Spleen (tissue), 11 donors: Measurements from ENCODE around the gene C20orf204. TPM values are rescaled to one million over a fixed set of nuclear protein-coding genes. Genes with fewer than 3 reads are reported as not detected.

ENCODE experiments used
- DNase-seq: peaks from one replicate; pipeline ENCODE4 v3.0.0-alpha.2; 2020
- H3K27ac ChIP-seq, 8 donors: fragments of 200-600 bp; sonication (generic) in 7 of 8; 1 replicate in 4 of 8; 2 replicates in 4 of 8; pipeline versions ENCODE4 v1.5.0 to v1.8.0; 2016 to 2021; ENCODE audit warnings: inconsistent platforms in 4 of 8, mild to moderate bottlenecking in 4 of 8, moderate library complexity in 1 of 8
- H3K27me3 ChIP-seq, 7 donors: fragments of 200-600 bp; sonication (generic) in 6 of 7; replicated peaks in 1 of 7; 1 replicate in 4 of 7; 2 replicates in 3 of 7; pipeline versions ENCODE4 v1.5.0 to v1.8.0; 2016 to 2021; ENCODE audit warnings: inconsistent platforms in 3 of 7, mild to moderate bottlenecking in 1 of 7
- H3K36me3 ChIP-seq, 6 donors: fragments of 200-600 bp; sonication (generic) in 5 of 6; 1 replicate in 4 of 6; 2 replicates in 2 of 6; pipeline versions ENCODE4 v1.5.0 to v1.8.0; 2016 to 2021; ENCODE audit warnings: inconsistent platforms in 2 of 6
- H3K4me1 ChIP-seq, 6 donors: fragments of 200-600 bp; sonication (generic) in 5 of 6; 1 replicate in 3 of 6; 2 replicates in 3 of 6; pipeline versions ENCODE4 v1.5.0 to v1.8.0; 2016 to 2021; ENCODE audit warnings: inconsistent platforms in 3 of 6
- H3K4me3 ChIP-seq, 8 donors: fragments of 200-600 bp; sonication (generic) in 7 of 8; 1 replicate in 4 of 8; 2 replicates in 4 of 8; pipeline versions ENCODE4 v1.5.0 to v1.8.0; 2016 to 2021; ENCODE audit warnings: inconsistent platforms in 4 of 8, mild to moderate bottlenecking in 4 of 8, moderate library complexity in 2 of 8
- H3K9me3 ChIP-seq, 8 donors: fragments of 200-600 bp; sonication (generic) in 7 of 8; 1 replicate in 4 of 8; 2 replicates in 4 of 8; pipeline versions ENCODE4 v1.5.0 to v1.8.0; 2016 to 2021; ENCODE audit warnings: inconsistent platforms in 4 of 8
- POLR2A ChIP-seq, 3 donors: fragments of 450-650 bp; IDR thresholded peaks; one replicate each; pipeline ENCODE4 v1.5.1; 2017; ENCODE audit warnings: antibody characterized with exemption in 3 of 3, mild to moderate bottlenecking in 1 of 3
- POLR2AphosphoS5 ChIP-seq, 3 donors: sonication (generic); formaldehyde crosslinking; IDR thresholded peaks; one replicate each; pipeline ENCODE4 v1.5.1; 2017; ENCODE audit warnings: antibody characterized with exemption in 3 of 3
- WGBS, 5 donors: extraction: QIAGEN DNeasy Blood & Tissue Kit in 3 of 5; methylation state at CpG; one replicate each; pipeline versions ENCODE4 v1.1.5 to v1.1.7; 2013 to 2018; 5-methylcytosine and 5-hydroxymethylcytosine counted together
- intact Hi-C: fragments of 100-400 bp; cut with DNase I; formaldehyde crosslinking; loops from one replicate; pipeline ENCODE4 v1.15.0; 2023; ENCODE audit warnings: low total_unique reads
- polyA plus RNA-seq, 3 donors: library from polyadenylated mRNA; stranded (reverse); fragments of 200-250 nt; gene quantifications; one replicate each; pipeline ENCODE4 v1.2.1, GENCODE V29; 2013
- total RNA-seq, 7 donors: library from RNA; depleted of rRNA in 3 of 7; stranded (reverse); fragments of >200 nt in 3 of 7; fragmentation: NEBNext Ultra II Directional in 4 of 7; extraction: Animal tissue kit (Norgen Biotek cat#: 25700) in 4 of 7; gene quantifications; one replicate each; pipeline versions ENCODE4 v1.1.0 to v1.2.1, GENCODE V29; 2016 to 2021
- TF ChIP-seq, protein P1 (sequence below), 11 experiments: fragments of 200-600 bp in 7 of 11; fragments of 450-650 bp in 4 of 11; sonication (generic) in 4 of 11; IDR thresholded peaks in 8 of 11; conservative IDR thresholded peaks in 3 of 11; 1 replicate in 7 of 11; 2 replicates in 4 of 11; pipeline versions ENCODE4 v1.4.0 to v1.8.0; 2016 to 2021; ENCODE audit warnings: antibody characterized with exemption in 11 of 11, inconsistent platforms in 4 of 11, mild to moderate bottlenecking in 1 of 11
- donor health status: healthy with polysubstance abuse.
- donor health status: DM: no; HTN: no; CAD: no; lungs with moderate emphysema.
- donor health status: DM: no; HTN: no; CAD: no.
- donor health status: Bipolar disorder and iron deficiency.
- donor health status: healthy.
- donor health status: DM: no; HTN: no; CAD: no.
- donor health status: DM: yes; HTN: yes; CAD: no.

The C20orf204 gene
- total and polyA plus RNA-seq, 10 donors = 0.85 to 3.9 (median 1.9) TPM

DNA sequence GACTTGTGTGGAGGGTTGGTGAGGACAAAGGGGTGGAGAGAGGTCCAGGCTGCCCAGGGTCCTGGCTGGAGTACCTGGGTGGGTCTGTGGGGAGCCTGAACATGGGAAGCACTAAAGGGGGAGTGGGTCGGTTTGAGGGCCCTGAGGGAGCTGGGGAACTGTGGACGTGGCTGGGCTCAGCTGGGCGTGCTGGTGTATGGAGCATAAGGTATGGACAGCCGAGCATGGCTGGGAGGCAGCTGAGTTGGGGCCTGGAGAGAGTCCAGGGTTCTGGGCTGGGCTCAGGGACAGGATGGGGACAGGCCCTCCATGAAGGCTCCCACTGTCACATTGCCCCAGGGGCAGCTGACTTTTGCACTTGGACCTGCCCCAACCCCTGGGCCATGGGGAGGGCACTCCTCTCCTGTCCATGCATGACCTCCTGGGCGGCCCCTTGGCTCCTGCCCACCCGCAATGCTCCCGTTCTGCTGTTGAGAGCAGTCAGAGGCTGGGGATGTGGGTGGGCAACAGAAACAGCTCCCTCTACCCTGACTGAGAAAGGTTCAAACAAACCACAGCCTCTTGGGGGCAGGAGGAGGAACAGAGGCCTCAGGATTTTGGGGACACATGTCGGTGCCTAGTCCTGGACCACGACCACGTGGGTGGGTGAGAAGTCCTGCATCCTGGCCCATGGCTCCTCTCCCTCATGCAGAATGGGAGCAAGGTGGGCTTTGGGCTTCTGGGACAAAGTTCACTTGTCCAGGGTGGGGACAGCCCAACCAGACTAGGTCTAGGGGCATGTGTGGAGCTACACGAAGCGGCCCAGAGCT lies 4.5 kb downstream of the C20orf204 start:
- intact Hi-C loops = no loop called here
- Histone ChIP-seq H3K4me1 (peaks cover 29 to 94% (median 69%) of the 10 kb centered on the region in 6 donors), H3K36me3 (peaks cover 0 to 3% (median 0%) of the 10 kb centered on the region in 6 donors), H3K27me3 (peaks cover 0 to 66% (median 10%) of the 10 kb centered on the region in 7 donors), H3K9me3 (no peaks in the 10 kb centered on the region), H3K4me3 (no peak overlapping the region), H3K27ac (peak overlapping the region in 7 of 8 donors; percentile 3 to 90 (median 86))
- TF ChIP-seq, protein P1, sequence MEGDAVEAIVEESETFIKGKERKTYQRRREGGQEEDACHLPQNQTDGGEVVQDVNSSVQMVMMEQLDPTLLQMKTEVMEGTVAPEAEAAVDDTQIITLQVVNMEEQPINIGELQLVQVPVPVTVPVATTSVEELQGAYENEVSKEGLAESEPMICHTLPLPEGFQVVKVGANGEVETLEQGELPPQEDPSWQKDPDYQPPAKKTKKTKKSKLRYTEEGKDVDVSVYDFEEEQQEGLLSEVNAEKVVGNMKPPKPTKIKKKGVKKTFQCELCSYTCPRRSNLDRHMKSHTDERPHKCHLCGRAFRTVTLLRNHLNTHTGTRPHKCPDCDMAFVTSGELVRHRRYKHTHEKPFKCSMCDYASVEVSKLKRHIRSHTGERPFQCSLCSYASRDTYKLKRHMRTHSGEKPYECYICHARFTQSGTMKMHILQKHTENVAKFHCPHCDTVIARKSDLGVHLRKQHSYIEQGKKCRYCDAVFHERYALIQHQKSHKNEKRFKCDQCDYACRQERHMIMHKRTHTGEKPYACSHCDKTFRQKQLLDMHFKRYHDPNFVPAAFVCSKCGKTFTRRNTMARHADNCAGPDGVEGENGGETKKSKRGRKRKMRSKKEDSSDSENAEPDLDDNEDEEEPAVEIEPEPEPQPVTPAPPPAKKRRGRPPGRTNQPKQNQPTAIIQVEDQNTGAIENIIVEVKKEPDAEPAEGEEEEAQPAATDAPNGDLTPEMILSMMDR (IDR thresholded peaks at IDR 0.05 in 8 of 11, conservative IDR thresholded peaks at IDR 0.05 in 3 of 11) = no peak
- TF ChIP-seq POLR2AphosphoS5 (IDR thresholded peaks at IDR 0.05) (no peak), POLR2A (IDR thresholded peaks at IDR 0.05) (no peak)
- 55 to 63% (median 60%) methylated on average over 9 to 12 of the region's 12 CpGs for WGBS, 5 donors
- peak; percentile 78 for DNase-seq

DNA sequence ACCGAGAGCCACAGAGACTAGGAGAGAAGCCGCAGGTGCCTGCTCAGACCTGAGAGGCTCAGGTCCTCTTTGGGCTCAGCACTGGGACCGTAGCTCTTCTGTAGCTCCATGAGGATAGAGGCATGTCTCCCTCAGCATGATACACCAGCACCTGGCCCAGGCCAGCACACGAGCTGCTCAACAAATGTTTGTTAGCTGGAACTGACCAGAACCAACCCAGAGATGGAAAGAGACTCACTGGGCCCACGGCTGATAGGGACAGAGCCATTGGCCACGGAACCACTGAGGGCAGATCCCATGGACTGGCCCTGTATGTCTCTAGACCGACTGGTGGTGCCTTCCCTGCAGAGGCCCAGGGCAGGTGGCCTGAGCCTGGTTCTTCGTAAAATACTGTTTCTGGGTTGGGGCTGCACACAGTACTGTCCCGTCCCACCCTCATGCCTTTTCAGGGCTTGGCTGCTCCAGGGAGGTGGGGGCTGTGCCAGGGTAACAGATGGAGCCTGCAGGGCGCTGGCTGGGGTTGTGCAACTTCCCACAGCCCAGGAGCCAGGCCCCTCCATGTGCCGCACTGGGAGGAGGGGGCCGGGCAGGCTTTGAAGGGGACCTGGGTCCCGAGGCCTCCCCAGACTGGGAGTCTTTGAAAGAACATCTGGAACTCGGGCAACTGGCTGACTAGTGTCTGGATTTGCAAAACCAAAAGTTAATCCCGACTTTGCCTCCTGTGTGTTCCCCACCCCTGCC lies 5.2 kb downstream of the C20orf204 start:
- peak; percentile 74 for DNase-seq
- Histone ChIP-seq H3K4me3 (peak overlapping the region in 4 of 8 donors; percentile 49 to 71 (median 51)), H3K4me1 (peaks cover 29 to 94% (median 66%) of the 10 kb centered on the region in 6 donors), H3K27ac (peak overlapping the region in 7 of 8 donors; percentile 3 to 90 (median 86)), H3K36me3 (no peaks in the 10 kb centered on the region), H3K27me3 (peaks cover 0 to 73% (median 10%) of the 10 kb centered on the region in 7 donors), H3K9me3 (no peaks in the 10 kb centered on the region)
- no peak for TF ChIP-seq POLR2A (IDR thresholded peaks at IDR 0.05)
- TF ChIP-seq, protein P1 (IDR thresholded peaks at IDR 0.05 in 8 of 11, conservative IDR thresholded peaks at IDR 0.05 in 3 of 11) = no peak
- TF ChIP-seq POLR2AphosphoS5 (IDR thresholded peaks at IDR 0.05) = no peak
- intact Hi-C loops = no loop called here
- WGBS, 5 donors = 46 to 60% (median 53%) methylated on average over 9 to 15 of the region's 15 CpGs

DNA sequence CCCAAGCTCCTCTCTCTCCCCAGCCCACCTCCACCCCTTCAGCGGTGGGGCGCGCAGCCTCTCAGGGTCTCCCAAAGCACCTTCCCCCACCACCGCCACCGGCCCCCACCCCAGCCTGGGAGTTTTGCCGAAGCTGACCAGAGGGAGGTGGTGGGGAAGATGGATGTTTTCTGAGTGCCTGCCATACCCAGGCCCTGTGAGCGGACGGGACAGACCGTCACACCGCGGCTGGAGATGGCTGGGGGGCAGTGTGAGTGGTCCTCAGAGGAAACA lies 5.7 kb downstream of the C20orf204 start:
- DNase-seq = peak; percentile 75
- intact Hi-C loops = no loop called here
- Histone ChIP-seq H3K27ac (peak overlapping the region; percentile 76 to 90 (median 84)), H3K4me3 (peak overlapping the region; percentile 31 to 71 (median 46)), H3K36me3 (no peaks in the 10 kb centered on the region), H3K4me1 (peaks cover 29 to 94% (median 65%) of the 10 kb centered on the region in 6 donors), H3K9me3 (no peaks in the 10 kb centered on the region), H3K27me3 (peaks cover 0 to 73% (median 10%) of the 10 kb centered on the region in 7 donors)
- 5 to 36% (median 17%) methylated on average over 6 to 11 of the region's 11 CpGs for WGBS, 5 donors
- TF ChIP-seq POLR2AphosphoS5 (IDR thresholded peaks at IDR 0.05) (no peak), POLR2A (IDR thresholded peaks at IDR 0.05) (no peak)
- TF ChIP-seq, protein P1 (IDR thresholded peaks at IDR 0.05 in 8 of 11, conservative IDR thresholded peaks at IDR 0.05 in 3 of 11) = no peak
